GM18508 (cell line): ENCODE measurements around the gene RERE.
"Not testable (repeated sequence)": the region's sequence is repeated elsewhere in the genome, so short reads cannot be mapped to it uniquely, and the experiment has no call there.

ENCODE experiments used
- ATAC-seq: cut with Tn5 transposase; IDR thresholded peaks from one replicate; pipeline ENCODE4 v1.9.1; 2021; ENCODE audit warnings: moderate number of reproducible peaks; ENCODE audit not compliant: insufficient read depth, unreplicated experiment

RERE gene

DNA sequence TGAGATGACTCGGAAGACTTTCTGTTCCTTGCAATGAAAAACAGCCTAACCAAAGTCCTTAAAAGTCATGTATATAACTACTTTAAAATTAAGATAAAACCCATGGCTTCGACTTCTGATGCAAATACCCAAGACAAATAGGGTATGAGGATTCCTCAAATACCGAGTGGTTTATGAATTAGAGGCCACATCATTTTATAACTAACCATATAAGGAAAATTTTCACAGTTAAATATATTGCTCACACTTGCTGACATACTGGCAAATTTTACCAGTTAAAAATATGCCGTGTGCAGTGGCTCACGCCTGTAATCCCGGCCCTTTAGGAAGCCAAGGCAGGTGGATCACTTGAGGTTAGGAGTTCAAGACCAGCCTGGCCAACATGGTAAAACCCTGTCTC is 5.4 kb downstream of the RERE start:
- ATAC-seq = no peak

DNA sequence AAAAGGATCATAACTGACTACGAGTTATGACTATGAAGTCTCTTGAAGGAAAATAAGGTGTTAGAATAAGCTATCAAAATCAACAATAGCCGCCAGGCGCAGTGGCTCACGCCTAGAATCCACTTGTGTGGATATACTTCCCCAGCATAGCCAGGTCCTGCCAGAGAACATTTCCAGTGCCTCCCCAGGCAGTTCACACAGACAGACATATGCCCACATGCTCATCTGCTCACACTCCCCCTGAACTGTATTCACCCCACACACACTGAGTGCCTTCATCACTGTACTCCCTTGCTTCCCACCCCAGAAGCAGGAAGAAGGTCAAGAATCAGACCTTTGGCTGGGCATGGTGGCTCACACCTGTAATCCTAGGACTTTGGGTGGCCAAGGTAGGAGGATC is 6.5 kb downstream of the RERE start:
- ATAC-seq = no peak

DNA sequence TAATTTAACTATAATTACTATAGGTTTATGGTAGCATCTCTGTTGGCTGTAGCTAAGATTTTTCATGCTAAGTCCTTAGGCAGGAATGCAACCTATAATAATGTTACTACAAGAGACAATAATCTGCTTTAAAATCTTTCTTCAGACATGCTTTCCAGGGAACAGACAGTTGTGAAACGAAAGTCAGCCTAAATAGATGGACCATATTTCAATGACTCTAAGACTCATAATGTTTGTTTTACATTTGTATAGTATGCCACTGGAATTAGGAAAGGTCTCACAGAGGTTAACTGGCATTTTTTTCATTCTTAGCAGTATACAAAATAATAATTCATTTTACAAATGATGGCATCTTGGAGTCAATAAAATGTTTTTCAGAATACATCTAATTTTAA is 8.1 kb downstream of the RERE start:
- no peak for ATAC-seq

DNA sequence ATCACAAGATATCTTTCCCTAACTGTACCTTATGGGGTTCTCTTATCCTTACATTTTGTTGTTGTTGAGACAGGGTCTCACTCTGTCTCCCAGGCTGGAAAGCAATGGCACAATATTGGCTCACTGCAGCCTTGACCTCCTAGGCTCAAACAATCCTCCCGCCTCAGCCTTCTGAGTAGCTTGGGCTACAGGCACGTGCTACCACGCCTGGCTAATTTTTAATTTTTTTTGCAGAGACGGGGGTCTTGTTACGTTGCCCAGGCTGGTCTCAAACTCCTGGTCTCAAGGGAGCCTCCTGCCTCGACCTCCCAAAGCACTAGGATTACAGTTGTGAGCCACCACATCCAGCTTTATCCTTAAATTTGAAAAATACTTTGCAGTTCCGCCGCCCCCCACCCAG is 10.4 kb downstream of the RERE start:
- ATAC-seq = no peak

DNA sequence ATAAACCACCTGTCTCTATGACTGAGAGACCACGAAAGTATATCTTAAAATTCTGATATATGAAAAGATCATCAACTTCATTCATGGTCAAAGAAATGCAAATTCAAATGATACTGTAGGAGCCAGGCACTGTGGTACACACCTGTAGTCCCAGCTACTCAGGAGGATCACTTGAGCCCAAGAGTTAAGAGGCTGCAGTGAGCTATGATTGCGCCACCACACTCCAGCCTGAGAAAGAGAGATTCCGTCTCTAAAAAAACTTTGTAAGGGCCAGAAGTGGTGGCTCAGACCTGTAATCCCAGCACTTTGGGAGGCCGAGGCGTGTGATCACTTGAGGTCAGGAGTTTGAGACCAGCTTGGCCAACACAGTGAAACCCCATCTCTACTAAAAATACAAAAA is 17.0 kb downstream of the RERE start:
- ATAC-seq = no peak

DNA sequence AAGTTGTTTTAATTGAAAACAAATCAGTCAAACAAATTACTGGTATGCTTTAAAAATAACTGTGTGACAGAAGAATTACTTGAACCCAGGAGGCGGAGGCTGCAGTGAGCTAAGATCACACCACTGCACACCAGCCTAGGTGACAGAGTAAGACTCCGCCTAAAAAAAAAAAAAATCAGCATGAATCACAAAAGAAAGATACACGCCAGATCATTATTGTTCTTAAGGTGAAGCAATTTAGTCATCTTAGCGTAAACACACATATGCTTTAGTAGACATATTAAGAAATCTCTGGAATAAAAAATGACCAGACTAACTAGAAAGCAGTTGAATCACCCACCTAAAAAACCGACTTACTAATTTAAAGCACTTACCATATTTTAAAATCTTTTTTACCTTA is 20.2 kb downstream of the RERE start:
- no peak for ATAC-seq

DNA sequence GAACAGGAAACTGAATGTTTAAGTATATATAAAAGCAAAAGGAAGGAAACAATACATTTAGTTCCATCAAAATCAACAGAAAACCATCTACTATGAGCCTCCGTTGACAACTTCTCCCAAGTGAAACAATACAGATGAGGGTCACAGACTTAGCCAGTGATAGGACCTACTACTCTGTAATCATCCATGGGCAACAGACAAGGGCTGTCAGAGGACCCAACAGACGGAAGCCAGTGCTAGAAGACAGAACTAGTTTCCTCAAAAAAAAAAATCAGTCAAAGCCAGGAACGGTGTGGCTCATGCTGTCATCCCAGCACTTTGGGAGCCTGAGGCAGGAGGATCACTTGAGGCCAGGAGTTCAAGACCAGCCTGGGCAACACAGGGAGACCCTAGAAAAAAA is 20.6 kb downstream of the RERE start:
- no peak for ATAC-seq

DNA sequence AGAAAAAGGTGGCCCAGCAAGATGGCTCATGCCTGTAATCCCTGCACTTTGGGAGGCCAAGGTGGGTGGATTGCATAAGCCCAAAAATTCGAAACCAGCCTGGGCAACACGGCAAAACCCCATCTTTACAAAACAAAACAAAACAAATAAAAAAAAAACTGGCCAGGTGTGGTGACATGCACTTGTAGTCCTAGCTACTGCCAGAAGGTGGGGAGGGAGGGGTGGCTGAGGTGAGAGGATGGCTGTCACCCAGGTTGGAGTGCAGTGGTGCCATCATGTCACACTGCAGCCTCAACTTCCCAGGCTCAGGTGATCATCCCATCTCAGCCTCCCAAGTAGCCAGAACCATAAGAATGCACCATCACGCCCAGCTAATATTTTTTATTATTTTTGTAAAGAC is 22.8 kb downstream of the RERE start:
- no peak for ATAC-seq

DNA sequence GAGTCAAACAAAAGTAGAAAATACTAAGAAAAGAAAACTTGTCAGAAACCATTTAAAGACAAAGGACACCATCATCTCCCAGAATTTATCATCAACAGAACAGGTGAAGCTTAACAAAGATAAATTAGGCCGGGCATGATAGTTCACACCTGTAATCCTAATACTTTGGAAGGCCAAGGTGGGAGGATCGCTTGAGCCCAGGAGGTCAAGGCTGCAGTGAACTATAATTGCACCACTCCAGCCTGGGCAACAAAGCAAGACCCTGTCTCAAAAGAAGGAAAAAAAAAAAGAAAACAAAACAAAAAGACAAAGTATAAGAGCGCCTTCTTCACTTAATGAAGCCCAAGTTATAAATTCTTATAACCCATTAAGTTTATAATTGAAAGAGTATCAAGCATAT is 25.6 kb downstream of the RERE start:
- ATAC-seq = no peak

DNA sequence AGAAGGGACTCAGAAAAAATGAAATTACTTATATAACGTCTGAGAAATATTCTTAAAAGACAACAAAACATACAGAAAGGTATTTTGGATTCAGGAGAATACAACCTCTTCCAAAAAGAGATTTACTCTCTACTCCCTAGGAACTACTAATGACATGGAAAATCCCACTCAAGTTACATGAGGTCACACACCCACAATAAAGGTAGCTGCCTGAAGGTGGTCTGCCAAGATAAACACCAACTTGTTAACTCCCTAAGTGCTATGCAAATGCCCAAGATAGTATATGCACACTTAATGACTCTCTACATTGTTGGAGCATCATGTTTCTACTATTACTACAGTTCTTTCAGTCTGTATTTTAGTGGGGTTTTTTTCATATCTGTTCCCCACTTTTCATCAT is 26.5 kb downstream of the RERE start:
- no peak for ATAC-seq

DNA sequence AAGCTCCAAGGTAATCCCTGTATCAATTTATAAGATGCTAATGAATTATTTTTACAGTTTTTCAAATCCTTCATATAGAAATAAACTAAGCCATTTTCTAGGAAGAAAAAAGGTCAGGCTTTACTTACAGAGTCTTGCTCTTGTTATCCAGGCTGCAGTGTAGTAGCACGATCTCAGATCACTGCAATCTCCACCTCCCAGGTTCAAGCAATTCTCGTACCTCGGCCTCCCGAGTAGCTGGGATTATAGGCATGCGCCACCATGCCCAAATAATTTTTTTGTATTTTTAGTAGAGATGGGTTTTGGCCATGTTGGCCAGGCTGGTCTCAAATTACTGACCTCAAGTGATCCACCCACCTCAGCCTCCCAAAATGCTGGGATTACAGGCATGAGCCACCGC is 27.0 kb downstream of the RERE start:
- no peak for ATAC-seq

DNA sequence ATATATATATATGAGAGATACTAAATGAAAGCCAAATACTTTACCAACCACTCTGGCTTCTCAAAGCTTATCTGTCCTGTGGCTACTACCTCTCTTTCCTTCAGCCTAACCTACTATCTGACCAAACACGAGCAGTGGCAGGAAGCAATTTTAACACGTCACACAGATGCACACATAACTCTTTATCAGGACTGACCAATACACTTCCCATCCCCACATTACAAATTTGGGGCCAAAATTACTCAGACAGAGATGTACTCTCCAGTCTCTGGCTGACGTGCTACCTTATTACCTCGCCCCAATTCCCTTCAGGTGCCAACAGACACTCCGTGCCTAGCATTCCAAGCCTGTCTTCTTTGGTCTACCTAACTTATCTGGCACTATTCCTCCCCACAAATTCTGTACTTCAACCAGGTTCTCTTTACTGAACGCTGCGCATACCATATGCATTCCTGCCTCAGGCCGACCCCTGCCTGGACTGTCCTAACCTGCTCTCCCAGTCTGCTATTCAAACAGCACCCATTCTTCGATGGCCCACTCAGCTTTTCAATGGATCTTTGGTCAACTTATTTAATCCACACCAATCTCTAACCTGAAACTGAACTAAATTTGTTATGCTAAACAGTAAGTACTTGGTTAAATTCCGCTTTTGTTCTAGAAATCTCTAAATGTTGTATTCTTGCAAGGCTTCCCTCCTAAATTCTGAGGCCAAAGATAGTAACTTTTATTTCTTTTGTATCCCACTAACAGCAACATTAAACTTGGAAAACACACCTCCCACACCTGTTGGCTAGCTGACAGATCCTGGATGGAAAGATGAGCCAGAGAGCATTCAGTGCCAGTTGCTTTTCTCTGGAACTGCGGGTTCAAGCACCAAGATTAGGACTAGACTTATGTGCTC is 27.9 kb downstream of the RERE start:
- no peak for ATAC-seq

DNA sequence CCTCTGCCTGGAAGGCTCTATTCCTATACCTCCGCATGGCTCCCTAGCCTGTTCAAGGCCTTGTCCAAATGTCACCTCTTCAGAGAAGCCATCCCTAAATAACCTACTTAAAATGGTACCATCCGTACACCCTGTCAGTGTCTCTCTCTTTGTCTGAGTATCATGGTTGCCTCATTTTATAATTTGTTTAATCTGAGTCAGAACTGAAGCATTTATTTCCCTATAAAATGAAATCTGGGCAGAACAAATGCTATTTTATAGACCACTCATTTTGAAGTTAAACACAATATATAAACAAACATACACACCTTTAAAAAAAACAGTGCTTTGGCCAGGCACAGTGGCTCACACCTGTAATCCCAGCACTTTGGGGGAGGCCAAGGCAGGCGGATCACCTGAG is 30.2 kb downstream of the RERE start:
- ATAC-seq = no peak

DNA sequence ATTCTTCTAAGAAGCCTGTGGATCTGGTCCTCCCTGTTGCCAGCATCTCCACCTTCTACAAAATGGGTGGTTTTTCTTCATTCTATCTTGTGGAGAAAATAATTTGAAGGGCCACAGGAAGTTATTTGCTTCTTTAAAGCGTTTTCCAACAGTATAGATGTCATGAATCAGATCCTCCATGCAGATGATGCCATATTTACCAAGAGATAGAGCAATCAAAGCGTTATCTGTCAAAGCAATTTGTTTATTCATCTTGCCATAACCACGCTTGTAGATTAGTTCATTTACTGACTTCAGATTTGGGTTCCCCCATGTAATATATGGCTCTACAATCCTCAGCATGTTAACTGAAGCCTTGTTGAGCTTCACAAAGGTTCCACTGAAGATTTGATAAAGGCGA is 31.2 kb downstream of the RERE start:
- ATAC-seq = not testable (repeated sequence)

DNA sequence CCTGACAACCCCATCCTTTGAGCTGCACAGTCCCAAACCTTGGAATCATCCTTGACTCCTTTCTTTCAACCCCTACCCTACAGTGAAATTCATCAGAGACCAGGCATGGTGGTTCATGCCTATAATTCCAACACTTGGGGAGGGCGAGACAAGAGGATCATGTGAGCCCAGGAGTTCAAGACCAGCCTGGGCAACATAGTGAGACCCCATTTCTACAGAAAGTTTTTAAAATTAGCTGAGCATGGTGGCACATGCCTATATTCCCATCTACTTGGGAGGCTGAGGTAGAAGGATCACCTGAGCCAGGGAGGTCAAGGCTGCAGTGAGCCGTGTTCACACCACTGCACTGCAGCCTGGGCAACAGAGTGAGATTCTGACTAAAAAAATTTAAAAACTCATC is 34.5 kb downstream of the RERE start:
- ATAC-seq = no peak

DNA sequence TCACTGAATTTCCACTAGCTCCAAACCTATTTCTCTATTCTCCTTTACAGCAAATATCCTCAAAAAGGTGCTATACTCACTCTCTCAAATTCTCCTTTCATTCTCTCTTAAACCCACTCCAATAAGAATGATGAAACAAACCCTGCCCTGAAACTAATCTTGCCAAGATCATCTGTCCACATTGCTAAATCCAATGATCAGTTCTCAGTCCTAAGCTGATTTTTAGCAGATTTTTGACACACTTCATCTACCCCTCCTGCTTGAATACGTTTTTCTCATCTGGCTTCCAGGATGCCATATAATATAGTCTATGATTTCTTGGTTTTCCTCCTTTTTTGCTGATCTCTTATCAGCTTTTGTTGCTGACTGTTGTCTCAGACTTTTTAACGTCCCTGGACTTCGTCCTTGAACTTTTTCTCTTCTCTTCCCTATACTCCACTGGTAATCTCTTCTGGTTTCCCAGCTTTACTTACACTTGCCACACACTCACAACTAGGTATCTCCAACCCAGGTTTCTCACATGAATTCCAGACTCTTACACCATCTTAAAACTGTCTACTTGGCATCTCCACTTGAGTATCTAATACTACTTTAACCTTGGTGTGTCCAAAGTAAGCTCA is 35.3 kb downstream of the RERE start:
- ATAC-seq = no peak

DNA sequence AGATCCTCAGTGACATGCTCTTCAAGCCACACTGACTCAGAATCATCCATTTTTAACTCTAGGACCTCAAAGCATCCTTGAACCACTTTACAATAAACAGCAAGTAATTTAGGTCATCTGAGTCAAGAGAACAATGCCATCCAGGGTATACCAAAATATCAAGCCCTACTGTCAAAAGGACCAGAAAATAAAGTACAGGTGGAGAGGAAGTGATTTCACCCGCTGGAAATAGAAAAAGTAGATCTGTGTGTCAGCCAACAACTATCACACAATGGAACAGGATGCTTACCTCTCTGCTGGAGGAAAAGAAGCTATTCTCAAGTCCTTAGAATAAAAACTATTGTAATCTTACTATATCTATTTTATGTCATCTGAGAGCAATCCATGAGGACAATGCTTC is 37.0 kb downstream of the RERE start:
- ATAC-seq = no peak

DNA sequence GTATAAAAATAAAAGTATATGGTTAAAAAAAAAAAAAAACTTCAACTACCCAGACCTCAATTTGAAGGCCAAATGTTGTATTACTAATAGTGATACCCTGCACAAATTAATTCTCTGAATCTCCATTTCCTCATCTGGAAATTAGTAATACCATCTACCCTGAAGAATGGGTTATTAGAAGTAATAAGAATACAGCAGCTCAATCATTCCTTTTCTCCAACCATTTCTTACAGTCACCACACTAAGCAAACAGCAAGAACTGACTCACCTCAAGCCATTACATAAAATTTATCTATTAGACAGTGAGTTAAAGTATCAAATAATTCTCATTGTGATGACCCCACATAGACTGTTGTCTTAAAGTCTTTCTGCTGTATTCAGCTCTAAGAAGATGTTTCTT is 39.6 kb downstream of the RERE start:
- ATAC-seq = no peak

DNA sequence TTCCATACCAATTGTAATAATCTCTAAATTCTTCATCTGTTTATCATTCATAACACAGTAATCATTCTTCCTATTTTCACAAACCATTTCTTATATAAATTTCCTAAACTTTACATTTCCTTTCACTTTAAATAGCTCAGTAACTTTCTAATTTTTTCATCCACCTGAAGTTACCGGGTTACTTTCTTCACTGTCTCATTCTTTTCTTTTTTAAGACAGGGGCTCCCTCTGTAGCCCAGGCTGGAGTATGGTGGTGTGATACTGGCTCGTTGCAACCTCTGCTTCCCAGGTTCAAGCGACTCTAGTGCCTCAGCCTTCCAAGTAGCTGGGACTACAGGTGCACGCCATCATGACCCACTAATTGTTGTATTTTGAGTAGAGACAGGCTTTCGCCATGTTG is 41.3 kb downstream of the RERE start:
- no peak for ATAC-seq

DNA sequence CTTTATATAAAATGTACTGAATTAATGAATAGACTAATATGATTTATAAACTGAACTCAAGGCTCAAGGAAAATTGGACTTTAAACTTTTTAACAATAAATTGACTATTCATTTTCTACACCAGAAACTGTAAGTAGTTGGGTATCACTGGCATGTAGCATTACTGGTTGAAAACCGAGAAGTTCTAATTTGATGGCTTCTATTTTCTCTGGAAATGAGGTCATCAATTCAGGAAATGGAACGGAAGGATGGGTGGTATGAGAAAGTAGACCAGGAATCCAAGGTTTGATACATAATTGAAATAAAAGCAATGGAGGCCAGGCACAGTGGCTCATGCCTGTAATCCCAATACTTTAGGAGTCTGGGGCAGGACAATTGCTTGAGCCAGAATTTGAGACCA is 50.4 kb downstream of the RERE start:
- ATAC-seq = no peak

DNA sequence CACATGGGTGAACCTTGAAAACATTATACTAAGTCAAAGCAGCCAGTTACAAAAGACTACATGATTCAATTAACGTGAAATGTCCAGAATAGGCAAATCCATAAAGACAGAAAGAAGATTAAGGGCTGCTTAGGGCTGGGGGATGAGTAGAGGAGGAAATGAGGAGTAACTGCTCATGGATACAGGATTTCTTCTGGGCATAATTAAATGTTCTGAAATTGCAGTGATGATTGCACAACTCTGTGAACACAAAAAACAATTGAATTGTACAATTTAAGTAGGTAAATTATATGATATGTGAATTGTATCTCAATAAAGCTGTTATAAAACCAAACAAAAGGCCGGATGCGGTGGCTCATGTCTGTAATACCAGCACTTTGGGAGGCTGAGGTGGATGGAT is 52.2 kb downstream of the RERE start:
- ATAC-seq = no peak

DNA sequence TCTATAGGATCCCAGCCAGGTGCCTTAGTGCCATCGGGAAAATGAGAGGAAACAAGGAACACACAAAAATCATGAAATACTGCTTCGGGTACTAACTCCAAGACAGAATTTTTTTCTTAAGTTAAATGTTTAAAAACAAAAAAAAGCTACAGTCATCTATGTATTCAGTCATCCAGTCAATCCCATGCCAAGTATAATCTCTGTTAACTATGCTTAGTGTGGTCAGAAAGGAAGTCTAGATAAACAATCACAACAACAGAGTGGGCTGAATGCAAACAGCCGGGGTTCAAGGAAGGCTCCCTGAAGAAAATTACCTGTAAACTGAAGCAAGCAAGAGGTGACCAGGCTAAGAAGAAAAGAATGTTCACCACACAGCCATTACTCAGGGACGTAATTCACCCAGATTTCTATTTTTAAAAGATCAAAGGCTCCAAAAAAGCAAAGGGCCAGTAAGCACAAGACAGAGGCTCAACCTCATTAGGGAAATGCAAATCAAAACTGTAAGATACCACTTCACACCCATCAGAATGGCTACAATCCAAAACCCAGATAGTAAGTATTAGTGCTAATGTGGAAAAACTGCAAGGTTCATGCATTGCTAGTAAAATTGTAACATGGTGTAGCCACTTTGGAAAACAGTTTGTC is 53.0 kb downstream of the RERE start:
- ATAC-seq = no peak
